Measurements from ENCODE around the gene ZNF429.

DNA sequence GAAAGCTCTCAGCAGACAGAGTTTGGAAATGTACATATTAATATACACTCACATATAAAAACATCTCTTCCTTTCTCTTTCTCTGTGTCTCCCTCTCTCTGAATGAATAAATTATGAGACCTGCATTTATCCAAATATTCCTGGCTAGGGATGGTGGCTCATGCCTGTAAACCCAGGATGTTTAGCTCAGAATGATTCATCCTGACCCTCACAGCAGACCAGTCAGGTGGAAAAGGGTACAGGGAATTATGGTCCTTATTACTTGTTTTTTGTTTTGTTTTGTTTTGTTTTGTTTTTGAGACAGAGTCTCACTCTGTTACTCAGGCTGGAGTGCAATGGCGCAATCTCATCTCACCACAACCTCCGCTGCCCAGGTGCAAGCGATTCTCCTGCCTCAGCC lies 71.1 kb downstream of the ZNF429 start:
- TF ChIP-seq, protein P1, sequence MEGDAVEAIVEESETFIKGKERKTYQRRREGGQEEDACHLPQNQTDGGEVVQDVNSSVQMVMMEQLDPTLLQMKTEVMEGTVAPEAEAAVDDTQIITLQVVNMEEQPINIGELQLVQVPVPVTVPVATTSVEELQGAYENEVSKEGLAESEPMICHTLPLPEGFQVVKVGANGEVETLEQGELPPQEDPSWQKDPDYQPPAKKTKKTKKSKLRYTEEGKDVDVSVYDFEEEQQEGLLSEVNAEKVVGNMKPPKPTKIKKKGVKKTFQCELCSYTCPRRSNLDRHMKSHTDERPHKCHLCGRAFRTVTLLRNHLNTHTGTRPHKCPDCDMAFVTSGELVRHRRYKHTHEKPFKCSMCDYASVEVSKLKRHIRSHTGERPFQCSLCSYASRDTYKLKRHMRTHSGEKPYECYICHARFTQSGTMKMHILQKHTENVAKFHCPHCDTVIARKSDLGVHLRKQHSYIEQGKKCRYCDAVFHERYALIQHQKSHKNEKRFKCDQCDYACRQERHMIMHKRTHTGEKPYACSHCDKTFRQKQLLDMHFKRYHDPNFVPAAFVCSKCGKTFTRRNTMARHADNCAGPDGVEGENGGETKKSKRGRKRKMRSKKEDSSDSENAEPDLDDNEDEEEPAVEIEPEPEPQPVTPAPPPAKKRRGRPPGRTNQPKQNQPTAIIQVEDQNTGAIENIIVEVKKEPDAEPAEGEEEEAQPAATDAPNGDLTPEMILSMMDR (IDR thresholded peaks at IDR 0.05; ENCODE audit: low read depth, low read length) = no peak
- TF ChIP-seq POLR2A (IDR thresholded peaks at IDR 0.05; ENCODE audit: extremely low read depth, insufficient read length) = no peak
- TF ChIP-seq, protein P2, sequence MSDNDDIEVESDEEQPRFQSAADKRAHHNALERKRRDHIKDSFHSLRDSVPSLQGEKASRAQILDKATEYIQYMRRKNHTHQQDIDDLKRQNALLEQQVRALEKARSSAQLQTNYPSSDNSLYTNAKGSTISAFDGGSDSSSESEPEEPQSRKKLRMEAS (IDR thresholded peaks at IDR 0.05; ENCODE audit: low read depth, low read length) = no peak

All from NB4 (cell line).